Naive B cell (primary cell): ENCODE measurements around the gene NOL4L. TPM values are rescaled to one million over a fixed set of nuclear protein-coding genes. Genes with fewer than 3 reads are reported as not detected.
A peak's percentile ranks its signal among the peaks of the same experiment; 100 is the strongest.

Source experiments
- ATAC-seq, 2 donors: fragments of 150-1000 bp; cut with Tn5 transposase; 2 replicates each; pipeline ENCODE4 v1.10.0; 2021; ENCODE audit warnings: low read depth in 2 of 2, mild to moderate bottlenecking in 2 of 2, moderate library complexity in 2 of 2
- DNase-seq: peaks from one replicate; pipeline ENCODE4 v3.0.0; 2022
- H3K27ac Mint-ChIP-seq, 6 donors: one replicate each; pipeline ENCODE4 v1.8.0; 2020 to 2022; ENCODE audit warnings: mild to moderate bottlenecking in 6 of 6, mixed read lengths in 6 of 6, moderate library complexity in 5 of 6, inconsistent platforms in 2 of 6
- H3K27me3 Mint-ChIP-seq, 3 donors: one replicate each; pipeline ENCODE4 v1.8.0; 2021 to 2022; ENCODE audit warnings: mixed read lengths in 3 of 3, mild to moderate bottlenecking in 1 of 3
- H3K36me3 Mint-ChIP-seq, 2 donors: one replicate each; pipeline ENCODE4 v1.8.0; 2020 to 2022; ENCODE audit warnings: mixed read lengths in 2 of 2, inconsistent platforms in 1 of 2, mild to moderate bottlenecking in 1 of 2
- H3K4me1 Mint-ChIP-seq, 3 donors: one replicate each; pipeline ENCODE4 v1.8.0; 2020 to 2022; ENCODE audit warnings: mixed read lengths in 3 of 3, inconsistent platforms in 1 of 3, mild to moderate bottlenecking in 1 of 3, moderate library complexity in 1 of 3
- H3K4me3 Mint-ChIP-seq, 8 donors: one replicate each; pipeline ENCODE4 v1.8.0; 2020 to 2022; ENCODE audit warnings: mild to moderate bottlenecking in 8 of 8, mixed read lengths in 8 of 8, moderate library complexity in 8 of 8, inconsistent platforms in 2 of 8
- H3K9me3 Mint-ChIP-seq, 7 donors: one replicate each; pipeline ENCODE4 v1.8.0; 2020 to 2022; ENCODE audit warnings: mixed read lengths in 7 of 7, mild to moderate bottlenecking in 5 of 7, inconsistent platforms in 2 of 7, moderate library complexity in 1 of 7
- polyA plus RNA-seq, 6 donors: library from polyadenylated mRNA; unstranded; fragments of 300-500 nt; fragmentation: Illumina TruSeq; gene quantifications; one replicate each; pipeline ENCODE4 v1.2.3, GENCODE V29; 2021; ENCODE audit warnings: low read depth in 6 of 6

Gene NOL4L
- polyA plus RNA-seq, 6 donors from 2014 or later, result 1.3 to 4.2 (median 1.5) TPM; not detected in 1

DNA sequence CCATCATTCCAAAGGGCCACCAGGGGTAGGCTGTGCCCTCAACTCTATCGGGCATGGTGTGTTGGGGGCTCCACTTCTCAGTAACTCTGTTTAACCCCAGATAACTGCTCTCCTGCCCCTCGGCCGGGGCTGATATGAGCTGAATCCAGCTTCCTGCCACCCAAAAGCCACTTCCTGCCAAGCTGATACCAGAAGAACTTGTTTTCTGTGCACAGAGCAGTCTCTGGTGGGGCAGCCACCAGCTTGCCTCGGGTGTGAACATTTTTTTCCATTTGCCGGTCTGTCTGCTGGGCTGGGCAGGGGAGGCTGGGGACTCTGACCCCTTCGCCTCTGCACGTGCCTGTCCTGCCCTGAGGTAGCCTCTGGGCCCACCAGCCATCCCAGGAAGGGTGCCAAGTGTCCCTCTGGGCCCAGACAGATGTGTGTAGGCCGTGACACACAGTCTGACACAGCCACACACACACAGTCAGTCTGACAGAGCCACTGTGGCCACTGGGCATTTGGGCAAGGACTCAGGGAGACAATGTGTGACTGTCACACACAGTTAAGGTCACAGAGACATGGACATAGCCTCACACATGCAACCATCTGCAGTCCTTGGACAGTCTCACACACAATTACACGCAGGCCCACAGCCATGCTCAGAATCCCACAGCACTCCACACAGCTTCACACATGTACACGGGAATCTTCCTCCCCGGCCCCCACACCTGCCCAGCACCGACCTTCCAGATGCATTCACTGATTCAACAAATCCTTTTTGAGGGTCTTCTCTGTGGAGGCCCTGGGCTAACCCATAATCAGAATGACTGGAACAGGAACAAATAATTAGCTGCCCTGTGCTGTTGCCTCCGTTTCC lies 45.1 kb downstream of the NOL4L start:
- Mint-ChIP-seq H3K4me1 (peaks cover 39 to 47% (median 42%) of the 10 kb centered on the region in 3 donors), H3K9me3 (no peaks in the 10 kb centered on the region), H3K27ac (peak overlapping the region; percentile 82 to 95 (median 85)), H3K4me3 (peak overlapping the region; percentile 15 to 84 (median 76)), H3K36me3 (no peaks in the 10 kb centered on the region), H3K27me3 (no peaks in the 10 kb centered on the region)
- DNase-seq, result no peak
- no peak for ATAC-seq

- Mint-ChIP-seq H3K27me3 (no peaks in the 10 kb centered on the region), H3K27ac (peak overlapping the region; percentile 82 to 95 (median 88)), H3K4me3 (peak overlapping the region; percentile 44 to 84 (median 76)), H3K36me3 (no peaks in the 10 kb centered on the region), H3K4me1 (peaks cover 43 to 55% (median 50%) of the 10 kb centered on the region in 3 donors), H3K9me3 (no peaks in the 10 kb centered on the region)
- ATAC-seq, result no peak
- DNase-seq, result no peak
These were observed 45.9 kb downstream of the NOL4L start for GRCh38 chr20:32539026-32539816.

- Mint-ChIP-seq H3K36me3 (no peaks in the 10 kb centered on the region), H3K9me3 (no peaks in the 10 kb centered on the region), H3K27ac (peak overlapping the region in 1 of 6 donors; percentile 89), H3K4me3 (peak overlapping the region in 5 of 8 donors; percentile 9 to 63 (median 56)), H3K4me1 (peaks cover 43 to 59% (median 54%) of the 10 kb centered on the region in 3 donors), H3K27me3 (no peaks in the 10 kb centered on the region)
- ATAC-seq (no peak), DNase-seq (no peak)
These were observed 46.6 kb downstream of the NOL4L start for GRCh38 chr20:32538526-32538939.

- H3K4me3 Mint-ChIP-seq, result peak overlapping the region; percentile 94 to 99 (median 97)
- no peaks in the 10 kb centered on the region for H3K27me3 Mint-ChIP-seq
- H3K9me3 Mint-ChIP-seq, result no peaks in the 10 kb centered on the region
- peak overlapping the region; percentile 89 to 97 (median 96) for H3K27ac Mint-ChIP-seq
- DNase-seq (no peak), ATAC-seq (no peak)
- peaks cover 43 to 59% (median 54%) of the 10 kb centered on the region in 3 donors for H3K4me1 Mint-ChIP-seq
- H3K36me3 Mint-ChIP-seq, result no peaks in the 10 kb centered on the region
These were observed 47.2 kb downstream of the NOL4L start for GRCh38 chr20:32537657-32538525.

DNA sequence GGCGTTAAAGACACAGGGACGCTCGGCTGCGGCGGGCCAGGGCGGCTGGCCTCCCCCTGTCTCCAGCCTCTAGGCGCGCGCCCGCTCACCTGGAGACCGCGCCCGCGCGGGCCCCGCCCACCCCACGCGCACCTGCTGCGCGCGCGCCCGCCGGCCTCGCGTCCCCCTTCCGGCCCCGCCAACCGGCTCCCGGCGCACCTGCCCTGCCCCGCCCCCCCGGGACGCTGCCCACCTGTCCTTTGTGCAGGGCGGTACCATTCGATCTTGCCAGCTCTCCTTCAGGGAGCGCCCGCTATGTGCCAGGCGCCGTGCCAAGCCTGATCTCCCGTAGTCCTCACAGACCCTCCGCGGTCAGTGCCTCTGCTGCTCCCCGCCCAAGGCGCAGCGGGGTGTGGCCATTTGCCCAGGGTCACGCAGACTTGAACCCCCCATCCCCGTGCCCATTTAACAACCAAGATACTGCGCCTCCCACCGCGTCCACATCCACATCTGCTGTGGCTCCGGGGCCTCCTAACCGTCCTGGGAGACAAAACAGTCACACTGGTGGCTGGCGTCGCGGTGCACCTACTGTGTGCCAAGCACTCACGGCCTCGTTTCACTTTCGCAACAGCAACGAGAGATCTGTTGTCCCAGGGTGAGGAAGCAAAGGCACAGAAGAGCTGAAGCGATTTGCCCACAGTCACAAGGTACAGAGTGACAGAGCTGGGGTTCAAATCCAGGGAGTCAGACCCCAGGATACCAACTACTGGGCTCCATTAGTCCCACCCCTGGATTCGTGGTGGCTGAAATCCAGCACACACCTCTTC lies 48.1 kb downstream of the NOL4L start:
- Mint-ChIP-seq H3K27ac (peak overlapping the region; percentile 89 to 97 (median 96)), H3K36me3 (no peaks in the 10 kb centered on the region), H3K4me1 (peaks cover 44 to 59% (median 54%) of the 10 kb centered on the region in 3 donors), H3K9me3 (no peaks in the 10 kb centered on the region), H3K27me3 (no peaks in the 10 kb centered on the region), H3K4me3 (peak overlapping the region; percentile 94 to 99 (median 97))
- peak; percentile 22 for ATAC-seq
- peak; percentile 48 for DNase-seq

DNA sequence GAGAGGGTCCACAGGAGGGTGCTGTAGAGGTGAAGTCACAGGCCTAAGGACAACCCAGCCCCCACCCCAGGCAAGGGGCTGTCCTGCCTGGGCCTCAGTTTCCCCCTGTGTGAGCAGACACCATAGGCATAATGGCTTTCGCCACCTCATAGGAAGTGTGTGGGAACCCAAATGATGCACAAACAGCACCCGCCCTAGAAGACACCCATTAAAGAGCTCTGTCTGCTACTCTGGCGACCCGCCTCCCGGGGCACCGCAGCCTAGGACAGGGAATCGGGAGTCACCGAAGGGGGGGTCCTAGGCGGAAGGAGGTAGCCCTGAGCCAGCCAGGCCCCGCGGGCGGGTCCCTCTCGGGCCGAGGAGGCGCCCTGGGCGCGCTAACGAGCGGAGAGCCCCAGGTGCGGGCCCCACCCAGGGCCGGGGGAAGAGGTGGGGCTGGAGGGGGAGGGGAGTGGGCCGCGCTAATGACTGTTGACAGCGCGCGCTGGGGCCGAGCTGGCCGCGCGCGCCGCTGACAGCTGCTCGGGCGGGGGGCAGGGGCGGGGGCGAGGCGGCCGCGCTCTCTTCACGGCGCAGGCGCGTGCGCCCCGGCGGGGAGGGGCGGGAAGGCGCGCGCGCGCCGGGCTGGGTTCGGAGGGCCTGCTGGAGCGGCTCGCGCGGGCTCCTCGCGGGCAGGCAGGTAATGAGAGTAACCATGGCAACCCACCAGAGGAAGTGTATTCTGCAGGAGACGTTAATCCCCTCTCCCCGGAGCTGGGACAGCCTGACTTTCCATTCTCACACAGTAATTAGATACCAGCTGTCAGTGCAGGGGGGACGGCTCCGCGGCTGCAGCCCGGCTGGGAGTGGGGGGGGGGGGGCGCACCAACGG lies 48.9 kb downstream of the NOL4L start:
- peak overlapping the region; percentile 77 to 99 (median 92) for H3K4me3 Mint-ChIP-seq
- ATAC-seq (peak; percentile 77), DNase-seq (peak; percentile 79)
- no peaks in the 10 kb centered on the region for H3K9me3 Mint-ChIP-seq
- no peaks in the 10 kb centered on the region for H3K36me3 Mint-ChIP-seq
- H3K4me1 Mint-ChIP-seq, result peaks cover 47 to 59% (median 54%) of the 10 kb centered on the region in 3 donors
- peak overlapping the region; percentile 69 to 96 (median 90) for H3K27ac Mint-ChIP-seq
- H3K27me3 Mint-ChIP-seq, result no peaks in the 10 kb centered on the region

DNA sequence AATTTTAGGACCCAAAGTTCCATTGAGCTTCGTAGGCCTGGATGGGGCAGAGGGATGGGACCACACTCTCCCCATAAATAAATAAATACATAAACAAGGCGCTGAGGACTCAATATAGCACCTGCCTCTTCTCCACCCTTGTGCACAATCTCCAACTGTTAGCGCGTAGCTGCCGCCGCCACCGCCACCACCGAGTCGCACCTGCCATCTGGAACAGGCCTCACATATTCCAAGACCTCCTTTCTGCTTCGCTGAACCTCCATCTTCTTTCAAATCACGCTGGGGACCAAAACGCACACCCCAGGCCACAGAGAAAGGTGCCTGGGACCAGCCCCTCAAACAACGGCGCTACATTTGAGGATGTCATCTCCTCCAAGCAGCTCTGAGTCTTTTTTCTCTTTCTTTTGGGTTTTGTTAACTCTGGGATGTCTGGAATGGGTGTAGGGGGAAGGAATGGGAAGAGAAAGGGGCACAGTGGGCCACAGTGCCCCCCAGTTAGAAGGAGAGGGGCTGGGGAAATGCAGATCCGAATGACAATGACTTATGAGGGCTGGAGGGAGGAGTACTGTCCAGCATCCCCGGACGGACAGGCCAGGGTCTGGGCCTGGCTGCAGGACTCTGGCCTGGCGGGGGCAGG lies 49.7 kb downstream of the NOL4L start:
- Mint-ChIP-seq H3K27ac (peak overlapping the region; percentile 69 to 96 (median 88)), H3K36me3 (no peaks in the 10 kb centered on the region), H3K27me3 (no peaks in the 10 kb centered on the region), H3K4me1 (peaks cover 42 to 51% (median 46%) of the 10 kb centered on the region in 3 donors), H3K9me3 (no peaks in the 10 kb centered on the region), H3K4me3 (peak overlapping the region; percentile 76 to 99 (median 92))
- ATAC-seq (no peak), DNase-seq (no peak)

- Mint-ChIP-seq H3K36me3 (no peaks in the 10 kb centered on the region), H3K4me1 (peaks cover 35 to 45% (median 40%) of the 10 kb centered on the region in 3 donors), H3K27me3 (no peaks in the 10 kb centered on the region), H3K9me3 (no peaks in the 10 kb centered on the region), H3K27ac (peak overlapping the region; percentile 85 to 96 (median 90)), H3K4me3 (peak overlapping the region; percentile 76 to 99 (median 90))
- DNase-seq (no peak), ATAC-seq (no peak)
These were observed 50.4 kb downstream of the NOL4L start for GRCh38 chr20:32534661-32535240.

DNA sequence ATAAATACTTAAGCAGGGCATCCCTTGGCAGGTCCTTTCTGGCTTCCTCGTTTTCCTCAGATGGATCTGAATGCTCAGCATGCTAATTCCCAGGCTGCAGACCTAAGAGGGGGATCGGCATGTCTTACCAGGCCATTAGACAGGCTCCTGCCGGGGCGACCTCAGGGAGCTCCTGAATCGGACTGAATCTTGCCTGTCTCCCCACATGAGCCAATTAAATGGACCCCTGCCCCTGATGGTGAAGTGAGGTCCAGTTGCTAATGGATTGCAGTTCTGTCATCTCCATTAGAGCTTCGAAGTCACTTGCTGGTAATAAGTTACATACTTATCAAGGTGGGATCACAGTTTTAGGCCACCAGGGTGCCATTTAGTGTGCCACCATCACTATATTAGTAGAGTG lies 51.4 kb downstream of the NOL4L start:
- Mint-ChIP-seq H3K4me1 (peaks cover 33 to 42% (median 41%) of the 10 kb centered on the region in 3 donors), H3K4me3 (peak overlapping the region in 7 of 8 donors; percentile 50 to 99 (median 71)), H3K27ac (peak overlapping the region in 4 of 6 donors; percentile 48 to 89 (median 58)), H3K36me3 (no peaks in the 10 kb centered on the region), H3K27me3 (no peaks in the 10 kb centered on the region), H3K9me3 (no peaks in the 10 kb centered on the region)
- no peak for ATAC-seq
- DNase-seq, result no peak

- Mint-ChIP-seq H3K27ac (peak overlapping the region in 3 of 6 donors; percentile 1 to 46 (median 26)), H3K4me3 (peak overlapping the region in 1 of 8 donors; percentile 13), H3K9me3 (no peaks in the 10 kb centered on the region), H3K27me3 (no peaks in the 10 kb centered on the region), H3K4me1 (peaks cover 39 to 52% (median 47%) of the 10 kb centered on the region in 3 donors), H3K36me3 (no peaks in the 10 kb centered on the region)
- DNase-seq (no peak), ATAC-seq (no peak)
These were observed 52.9 kb downstream of the NOL4L start for GRCh38 chr20:32532246-32532645.
